Measurements from ENCODE around the gene ATP11C.

Gene ATP11C

DNA sequence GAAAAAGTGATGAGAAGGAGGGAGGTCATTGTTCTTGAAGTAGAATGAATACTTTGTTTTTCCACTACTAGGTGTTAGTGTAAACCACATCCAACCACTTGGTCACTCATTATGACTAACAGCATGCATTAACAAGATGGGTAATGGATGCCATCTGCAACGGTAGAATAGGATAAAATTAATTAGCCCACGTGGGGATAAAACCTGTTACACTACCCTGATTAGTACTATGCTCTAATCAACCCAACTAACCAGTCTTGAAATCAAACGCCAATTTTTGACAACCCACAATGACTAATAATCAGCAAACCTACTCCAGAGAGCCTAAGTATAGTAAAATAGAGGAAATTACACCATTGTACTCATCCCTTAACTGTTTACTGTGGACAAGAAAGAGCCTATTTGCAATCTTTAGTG lies 131.4 kb downstream of the ATP11C start:
- no peak for DNase-seq

DNA sequence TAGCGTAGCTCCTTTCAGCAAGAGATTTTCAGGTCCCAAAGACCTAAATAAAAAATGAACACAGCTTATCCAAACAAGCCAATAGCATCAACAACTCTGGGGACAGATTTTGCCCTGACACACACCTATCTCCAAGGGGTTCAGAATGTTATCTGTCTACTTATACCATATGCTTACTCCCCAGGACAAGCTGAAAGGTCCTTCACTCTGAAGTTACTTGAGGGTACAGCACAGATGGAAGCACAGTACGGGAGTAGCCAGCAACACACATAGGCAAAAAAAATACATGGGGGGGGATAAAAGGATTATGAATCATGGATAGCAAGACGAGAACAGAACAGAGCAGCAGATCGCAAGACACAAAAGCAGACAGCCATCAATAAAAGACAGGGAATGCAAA lies 134.2 kb downstream of the ATP11C start:
- DNase-seq: no peak

DNA sequence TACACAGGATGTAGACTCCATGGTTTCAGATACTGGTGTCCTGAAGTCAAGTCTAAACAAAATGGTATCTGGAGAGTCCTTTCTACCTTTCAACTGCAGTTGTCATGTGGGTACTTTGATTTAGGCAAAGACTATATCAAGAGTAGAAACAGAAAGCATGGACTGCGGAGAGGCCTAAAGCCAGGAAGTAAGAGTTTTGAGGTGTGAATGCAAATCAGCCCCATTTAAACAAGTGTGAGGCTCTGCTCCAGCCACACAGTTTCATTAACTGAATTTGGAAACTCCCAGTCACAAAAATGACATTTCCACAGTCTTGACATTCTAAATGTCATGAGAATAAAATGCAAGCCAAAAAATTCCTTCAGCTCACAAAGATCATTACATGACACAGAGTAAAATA lies 137.7 kb downstream of the ATP11C start:
- no peak for DNase-seq

DNA sequence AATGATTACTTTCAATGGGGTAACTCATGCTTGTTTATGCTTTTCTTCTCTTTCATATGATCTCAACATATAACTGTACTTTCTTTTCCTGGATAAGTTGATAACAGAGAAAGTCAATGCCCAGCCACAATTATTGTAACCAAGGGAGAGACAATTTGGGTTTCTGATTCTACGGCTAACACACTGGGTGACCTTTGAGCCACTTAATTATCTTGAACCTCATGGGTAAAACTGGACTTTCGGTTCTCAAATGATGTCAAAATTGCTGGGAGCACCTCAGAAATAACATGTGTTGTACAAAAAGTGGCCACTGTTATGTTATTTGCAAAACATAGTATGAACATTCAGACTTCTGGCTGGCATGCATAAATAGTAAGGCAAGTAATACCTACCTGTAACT lies 145.3 kb downstream of the ATP11C start:
- no peak for DNase-seq

DNA sequence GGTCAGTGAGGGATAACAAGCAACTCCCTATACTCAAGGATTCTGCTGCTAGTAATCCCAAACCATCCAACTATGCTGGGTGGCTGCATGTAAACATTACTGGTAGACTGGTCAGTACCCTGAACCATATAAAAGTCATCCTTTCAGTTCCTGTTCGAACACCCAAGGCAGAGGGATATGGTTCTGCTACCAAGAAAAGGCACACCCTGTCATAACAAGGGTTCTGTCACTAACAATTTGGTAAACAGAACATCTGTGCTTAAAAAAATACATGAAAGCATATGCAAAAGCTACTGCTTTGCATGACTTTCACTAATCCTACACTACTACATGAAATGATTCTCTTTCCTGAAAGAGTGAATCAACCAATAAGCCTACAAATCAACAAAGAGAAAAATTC lies 148.0 kb downstream of the ATP11C start:
- DNase-seq: no peak

DNA sequence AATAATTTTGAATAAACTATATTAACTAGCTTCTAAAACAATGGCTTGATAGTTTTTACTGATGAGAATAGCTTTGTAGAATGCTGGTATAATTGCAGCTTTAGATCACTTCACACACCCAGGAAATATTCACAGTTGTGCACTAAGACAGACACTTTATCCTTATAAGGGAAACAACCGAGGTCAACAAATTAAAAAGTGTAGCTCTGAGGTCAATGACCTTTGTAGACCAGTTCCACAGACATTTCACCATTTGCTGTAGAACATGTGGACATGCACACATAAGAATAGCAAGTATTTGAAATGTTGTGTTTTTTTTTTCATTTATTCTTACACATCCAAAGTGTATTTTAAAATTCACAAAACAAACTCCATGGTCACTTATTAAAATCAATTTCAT lies 148.9 kb downstream of the ATP11C start:
- DNase-seq: no peak

DNA sequence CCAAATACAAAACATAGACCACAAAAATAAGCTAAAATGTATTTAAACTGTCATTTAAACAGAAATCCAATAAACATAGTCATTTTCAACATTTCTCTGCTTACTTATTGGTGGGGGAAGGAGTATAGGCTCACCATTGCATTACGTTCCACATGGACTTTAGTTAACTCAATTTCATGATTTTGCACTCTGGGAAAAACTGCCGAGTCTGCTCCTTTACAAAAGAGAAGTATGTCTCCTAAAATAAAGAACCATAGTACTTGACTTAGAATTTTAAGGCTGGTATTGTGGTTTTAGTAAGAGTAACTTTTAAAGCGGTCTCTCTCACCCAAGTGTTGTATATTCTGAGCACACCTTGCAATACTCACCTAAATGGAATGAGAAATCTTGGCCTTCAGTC lies 149.8 kb downstream of the ATP11C start:
- no peak for DNase-seq

DNA sequence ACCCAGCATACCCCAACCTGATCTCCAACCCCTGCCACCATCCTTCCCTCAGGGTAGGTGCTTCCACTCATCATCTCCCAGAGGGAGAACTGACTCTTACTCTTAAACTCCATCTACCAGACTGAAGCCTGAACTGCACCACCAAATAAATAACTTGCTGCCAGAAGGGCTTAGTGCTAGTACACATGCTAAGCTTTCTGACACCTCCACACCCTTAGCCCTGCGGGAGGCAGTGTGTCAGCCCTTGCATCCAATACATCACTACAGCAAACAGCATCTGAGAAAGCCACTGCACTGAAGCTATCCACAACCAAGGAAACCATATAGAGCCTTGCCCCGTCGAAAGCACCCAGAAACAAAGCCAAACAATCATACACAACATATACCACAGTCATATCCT lies 156.3 kb downstream of the ATP11C start:
- no peak for DNase-seq

DNA sequence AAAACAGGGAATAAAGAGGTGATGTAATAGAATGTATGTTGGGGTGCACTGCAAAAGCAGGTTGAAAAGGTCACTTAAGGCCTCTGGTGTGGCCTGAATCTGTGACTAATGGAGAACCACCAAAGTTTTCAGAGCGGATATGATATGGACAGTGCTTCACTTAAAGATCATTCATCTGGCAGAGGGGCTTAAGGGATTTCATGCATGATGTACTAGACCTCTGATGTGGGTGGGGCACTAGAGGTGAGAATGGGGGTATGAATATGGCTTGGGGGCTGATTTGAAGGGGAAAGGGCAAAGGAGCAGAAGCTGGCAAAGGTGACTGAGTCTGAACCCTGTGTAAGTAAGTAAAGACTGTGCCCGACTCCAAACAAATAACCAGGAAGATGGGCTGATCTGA lies 162.5 kb downstream of the ATP11C start:
- DNase-seq: no peak

DNA sequence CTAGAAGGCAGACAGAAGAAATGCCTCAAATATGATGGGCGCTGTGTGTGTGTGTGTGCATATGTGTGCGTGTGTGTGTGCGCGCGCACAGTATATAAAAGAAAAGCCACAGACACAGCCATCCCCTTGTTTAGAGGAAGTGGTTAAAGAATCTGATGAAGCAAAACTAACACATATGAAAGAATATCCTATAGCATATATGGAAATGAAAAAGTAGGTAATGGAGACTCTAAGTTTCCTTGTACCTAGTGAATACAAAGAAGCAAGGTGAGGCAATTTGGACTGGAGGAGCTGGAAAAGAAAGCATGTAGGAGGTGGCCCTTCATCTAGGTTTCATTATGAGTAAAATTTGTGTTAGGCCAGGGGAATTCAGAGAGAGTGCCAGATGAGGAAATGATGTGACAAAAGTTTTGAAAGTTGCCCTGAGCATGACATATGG lies 166.3 kb downstream of the ATP11C start:
- peak in 3 of 6 experiments; percentile 36 to 51 (median 46) for DNase-seq

DNA sequence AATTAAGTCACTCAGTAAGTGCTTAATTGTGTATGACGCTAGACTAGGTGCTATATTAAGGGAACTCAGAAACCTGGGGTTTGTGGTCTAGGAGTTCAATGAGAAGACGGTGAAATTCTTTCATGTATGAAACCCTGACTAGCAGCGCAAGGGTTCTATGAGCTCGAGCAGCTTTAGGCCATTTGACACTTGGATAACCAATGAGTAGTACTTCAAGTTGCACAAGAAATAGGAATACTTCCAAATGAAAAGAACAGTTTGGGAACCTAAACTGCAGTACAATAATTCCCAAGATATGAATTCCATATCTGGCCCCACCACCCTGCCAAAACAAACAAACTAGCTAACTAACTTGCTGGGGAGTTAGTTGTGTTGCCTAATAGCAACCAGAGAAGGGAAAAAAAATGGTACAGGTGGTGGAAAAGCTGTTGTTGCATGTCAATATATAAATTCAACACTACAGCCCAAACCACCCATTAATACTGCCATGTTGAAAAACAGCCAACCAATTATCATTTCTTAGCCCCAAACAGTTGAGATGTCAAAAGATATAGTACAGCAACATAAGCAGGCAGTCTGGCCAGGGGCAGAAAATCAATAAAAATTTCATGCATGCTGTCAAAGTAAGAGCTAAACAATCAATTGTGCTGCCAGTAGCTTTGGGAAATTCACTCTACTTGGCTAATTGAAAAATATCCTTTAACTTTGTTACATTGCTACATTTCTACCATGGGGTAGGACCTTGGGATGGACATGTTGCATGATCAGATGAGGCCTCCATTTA lies 170.3 kb downstream of the ATP11C start:
- DNase-seq: no peak

DNA sequence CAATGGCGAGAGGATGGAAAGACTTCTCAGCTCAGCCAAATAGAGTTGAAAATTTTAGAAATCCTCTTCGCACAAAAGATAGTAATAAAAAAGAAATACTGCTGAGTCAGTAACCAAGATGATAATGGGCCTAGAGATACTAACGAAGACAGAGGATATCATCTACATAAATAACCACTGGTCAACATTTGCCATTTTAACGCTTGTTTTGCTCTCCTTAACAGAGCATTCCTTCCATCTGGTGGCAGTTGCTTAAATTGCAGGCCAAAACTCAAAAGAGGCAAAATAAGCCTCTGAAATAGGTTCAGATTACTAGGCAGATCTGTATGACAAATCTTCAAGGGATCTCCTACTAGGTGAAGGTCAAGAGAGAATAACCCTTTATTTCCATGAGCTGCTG lies 173.2 kb downstream of the ATP11C start:
- no peak for DNase-seq

DNA sequence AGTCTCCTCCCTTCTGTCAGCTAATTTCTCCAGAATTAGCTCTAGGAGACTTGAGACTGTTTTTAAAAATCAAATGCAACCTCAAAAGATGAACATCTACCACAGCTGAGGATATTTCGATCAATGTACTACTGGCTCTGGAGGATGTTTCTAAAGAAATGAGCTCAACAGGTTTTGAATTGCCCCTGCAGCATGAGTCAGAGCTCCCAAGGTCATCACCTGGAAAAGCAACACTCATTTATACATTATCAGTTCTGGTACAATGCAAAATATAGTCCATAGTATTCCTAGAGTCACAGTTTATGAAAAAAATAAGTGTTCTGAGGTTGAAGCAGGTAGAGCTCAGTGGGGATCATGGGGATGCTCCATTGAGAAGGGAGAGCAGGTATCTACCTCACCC lies 174.0 kb downstream of the ATP11C start:
- DNase-seq: no peak

DNA sequence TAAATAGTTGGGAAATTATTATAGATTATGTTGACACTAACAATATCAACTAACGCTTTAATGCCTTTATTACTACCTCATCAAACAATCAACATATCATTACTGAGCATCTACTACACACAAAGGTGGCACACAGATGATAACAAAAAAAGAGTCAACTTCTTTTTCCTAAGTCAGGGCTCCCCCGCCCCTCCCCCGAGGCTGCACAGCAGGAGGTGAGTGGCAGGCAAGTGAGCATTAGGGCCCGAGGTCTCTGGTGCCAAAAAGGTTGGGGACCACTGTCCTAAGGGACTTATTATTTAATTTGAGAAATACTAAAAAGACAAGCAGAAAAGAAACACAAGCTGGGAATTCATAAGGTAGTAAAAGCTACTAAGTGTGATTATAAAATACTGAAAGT lies 174.6 kb downstream of the ATP11C start:
- DNase-seq: no peak

DNA sequence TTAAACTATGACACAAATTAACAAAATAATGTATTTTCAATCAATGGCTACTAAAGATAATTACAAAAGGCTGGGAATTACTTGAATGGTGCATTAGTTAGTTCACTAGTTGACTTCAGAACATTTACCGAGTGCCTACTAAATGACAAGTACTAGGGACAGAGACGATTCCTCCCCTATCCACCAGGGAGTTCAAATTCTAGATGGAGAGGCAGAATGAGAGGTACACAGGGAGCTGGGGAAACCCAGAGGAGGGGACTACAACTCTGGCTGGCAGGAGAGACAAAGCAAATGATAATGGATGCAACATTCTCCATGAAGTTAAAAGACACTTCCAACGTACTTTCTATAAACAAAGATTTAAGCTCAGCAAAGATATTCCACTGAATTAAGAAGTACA lies 181.8 kb downstream of the ATP11C start:
- DNase-seq: no peak

DNA sequence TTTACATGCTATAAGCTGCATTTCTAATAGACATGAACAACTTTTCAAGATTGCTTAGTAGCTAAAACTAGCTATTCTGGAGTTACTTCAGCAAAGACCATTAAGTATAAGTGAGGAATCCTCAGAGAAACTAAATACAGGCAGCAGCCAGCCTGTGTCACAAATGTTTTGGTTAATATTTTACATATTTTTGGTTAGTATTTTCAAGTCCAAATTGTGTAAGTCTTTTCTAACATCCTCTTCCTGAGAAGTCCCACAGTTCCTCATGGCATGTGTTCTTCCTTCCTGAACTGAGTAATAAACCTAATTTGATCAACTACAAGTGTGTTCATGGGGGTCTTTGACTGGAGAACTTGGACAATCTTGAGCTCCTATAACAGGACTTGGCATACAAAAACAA lies 182.5 kb downstream of the ATP11C start:
- no peak for DNase-seq

DNA sequence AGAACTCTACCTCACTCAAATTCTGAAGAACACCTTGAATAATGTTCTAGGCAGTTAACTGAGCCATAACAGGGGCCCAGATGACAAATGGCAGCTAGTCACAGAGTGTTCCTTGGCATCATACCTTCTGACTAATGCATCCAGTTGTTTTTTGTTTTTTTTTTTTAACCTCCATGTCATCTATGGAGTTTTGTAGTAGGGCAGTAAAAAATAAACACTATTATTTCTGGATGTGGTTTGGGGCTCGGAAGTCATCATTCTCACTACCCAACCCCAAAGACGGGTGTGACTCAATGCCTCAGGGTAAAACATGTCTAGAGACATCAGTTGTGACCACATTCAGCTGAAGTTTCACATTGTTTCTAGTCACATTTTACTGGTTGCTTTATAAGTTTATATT lies 193.7 kb downstream of the ATP11C start:
- no peak for DNase-seq

DNA sequence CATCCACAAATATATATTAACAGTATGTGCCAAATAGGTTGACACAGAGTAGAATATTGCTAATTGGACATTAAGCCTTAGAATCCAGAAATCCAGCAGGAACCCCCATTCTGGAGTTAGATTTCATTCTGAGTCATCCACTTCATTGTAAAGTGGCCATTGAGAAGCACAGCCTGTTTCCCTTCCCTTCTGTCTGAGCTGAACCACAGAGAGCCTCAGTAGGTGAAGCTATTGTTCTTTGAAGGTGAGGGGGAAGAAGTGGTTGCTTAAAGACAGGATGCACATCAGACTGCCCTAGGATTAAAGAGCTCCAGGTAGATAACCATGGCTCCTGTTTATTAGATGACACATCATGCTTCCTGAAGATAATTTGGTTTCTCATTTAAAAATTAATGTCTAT lies 194.3 kb downstream of the ATP11C start:
- no peak for DNase-seq

DNA sequence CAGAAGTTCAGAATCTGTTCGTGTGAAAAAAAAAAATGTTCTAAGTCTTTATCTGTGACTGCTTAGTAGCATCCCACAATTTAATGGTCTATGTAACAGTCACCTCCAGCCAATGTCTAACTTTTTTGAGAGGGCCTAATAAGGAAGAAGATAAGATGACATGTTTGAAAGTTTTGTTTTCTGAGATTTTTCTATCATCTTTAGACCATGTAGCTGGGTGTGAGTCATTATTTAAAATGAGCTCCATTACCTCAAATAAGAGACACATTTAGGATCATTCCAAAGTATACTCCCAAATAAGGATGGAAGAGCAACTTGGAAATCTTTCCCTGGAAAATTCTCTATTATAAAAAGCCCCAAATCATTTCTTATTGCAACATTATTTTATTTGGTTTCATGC lies 196.7 kb downstream of the ATP11C start:
- DNase-seq: no peak

DNA sequence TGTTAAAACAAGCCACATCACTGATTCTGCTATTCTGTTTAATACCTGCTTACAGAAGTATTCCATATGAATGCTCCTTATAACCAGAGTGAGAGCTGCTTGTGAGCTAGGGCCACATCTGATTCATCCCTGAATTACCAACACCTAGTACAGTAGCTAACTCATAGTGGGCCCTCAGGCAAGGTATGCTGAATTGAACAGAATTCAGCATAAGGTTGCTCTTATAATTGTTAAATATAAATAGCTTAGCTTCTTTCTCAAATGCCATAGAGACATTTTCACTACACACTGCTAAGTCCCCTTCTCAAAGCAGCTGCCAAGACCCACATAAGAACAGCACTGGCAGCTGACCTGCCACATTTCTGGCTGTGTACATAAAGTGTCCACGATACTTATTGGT lies 197.9 kb downstream of the ATP11C start:
- DNase-seq: no peak

DNA sequence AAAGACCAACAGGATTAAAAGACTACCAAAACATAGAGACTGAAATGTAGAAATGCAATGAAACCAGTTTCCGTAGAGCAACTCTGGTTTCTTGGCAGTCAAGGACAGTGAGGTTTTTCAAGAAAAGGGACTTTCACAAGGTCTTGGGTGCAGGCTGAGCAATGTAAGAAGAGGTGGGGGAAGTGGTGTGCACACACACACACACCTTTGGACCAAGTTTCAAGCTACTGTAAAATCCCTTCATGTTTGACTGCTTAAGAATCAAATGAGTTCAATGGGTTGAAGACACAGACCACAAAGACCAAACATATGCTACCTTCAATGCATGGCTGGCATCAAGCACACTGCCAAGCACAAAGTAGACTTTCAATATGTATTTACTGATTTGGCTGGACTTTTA lies 207.1 kb downstream of the ATP11C start:
- no peak for DNase-seq

DNA sequence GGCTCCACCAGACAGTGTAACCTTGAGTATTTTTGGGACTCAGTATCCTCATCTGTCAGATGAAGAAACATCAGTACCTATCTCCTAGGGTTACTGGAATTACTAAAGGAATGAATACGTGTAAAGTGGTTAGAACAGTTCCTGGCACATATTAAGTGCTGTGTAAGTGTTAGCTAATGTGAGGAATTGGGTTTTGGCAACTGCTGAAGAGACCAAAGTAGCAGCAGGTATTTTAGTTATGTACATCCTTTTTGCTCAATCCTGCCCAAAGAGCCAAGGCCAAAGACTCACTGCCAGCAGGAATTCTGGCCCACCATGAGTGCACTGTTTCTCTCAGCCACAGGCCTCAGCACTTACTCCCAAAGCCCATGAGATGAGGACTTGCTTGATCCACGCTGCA lies 208.2 kb downstream of the ATP11C start:
- DNase-seq: no peak

DNA sequence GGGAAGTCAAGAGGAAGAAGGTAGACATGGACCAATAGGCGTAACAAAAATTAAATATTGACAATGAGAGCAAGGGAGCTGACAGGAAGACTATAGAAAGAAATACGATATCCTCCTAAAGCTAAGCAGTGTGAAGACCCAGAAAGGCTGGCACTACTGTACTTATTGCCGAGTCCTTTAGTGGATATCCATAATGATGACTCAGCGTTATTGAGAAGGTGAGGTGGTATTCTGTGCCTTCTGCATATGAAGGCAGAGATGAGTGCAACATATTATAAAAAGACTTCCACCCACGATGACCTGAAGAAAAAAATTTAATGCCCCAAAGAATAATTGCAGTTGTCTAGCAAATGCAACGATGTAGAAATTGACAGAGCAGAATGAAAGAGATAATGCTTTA lies 211.9 kb downstream of the ATP11C start:
- DNase-seq: no peak

DNA sequence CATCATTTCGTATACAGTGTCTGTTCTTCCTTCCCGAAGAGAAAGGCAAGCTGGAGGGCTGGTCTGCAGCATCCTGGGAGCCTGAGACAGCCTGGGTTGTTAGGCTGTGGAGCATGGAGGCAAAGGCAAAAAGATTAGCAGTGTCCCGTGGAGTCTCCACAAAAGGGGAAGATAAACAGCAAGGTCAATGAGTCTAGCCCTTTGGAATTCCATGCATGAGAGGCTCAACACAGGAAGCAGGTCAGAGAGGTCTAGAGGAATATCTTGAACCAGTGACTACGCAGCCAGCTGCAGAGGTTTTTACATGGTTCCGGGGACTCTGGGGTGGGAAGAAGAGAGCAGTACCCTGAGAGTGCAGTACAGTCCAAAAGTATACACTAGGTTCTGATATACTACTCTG lies 212.7 kb downstream of the ATP11C start:
- DNase-seq: no peak

DNA sequence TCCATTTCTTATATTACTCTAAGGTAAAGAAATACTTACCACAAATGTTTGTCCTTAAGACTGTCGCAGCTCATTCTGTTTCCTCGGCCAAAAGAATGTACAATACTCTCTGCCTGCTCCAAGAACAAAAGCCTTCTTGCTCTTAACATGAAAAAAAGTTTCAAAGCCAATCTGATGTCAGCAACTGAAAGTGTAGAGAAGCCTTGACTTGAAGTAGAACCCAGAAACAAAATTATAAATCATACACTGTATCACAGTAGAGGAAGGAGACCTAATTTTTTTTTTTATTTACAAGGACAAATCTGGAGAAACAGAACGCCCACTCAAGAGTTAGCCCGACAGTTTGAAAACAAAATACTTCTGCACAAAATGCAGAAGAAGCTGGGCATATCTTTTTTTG lies 224.8 kb downstream of the ATP11C start, which contains the start of gene MCF2:
MCF2 (minus strand) TSS at position 101 of the 400 bp plus-strand sequence. CDS start 56,423 bp downstream, outside the sequence.
- no peak for DNase-seq
